HepG2 (cell line): ENCODE measurements around the gene TKFC. TPM values are rescaled to one million over a fixed set of nuclear protein-coding genes. Genes with fewer than 3 reads are reported as not detected.
A peak's percentile ranks its signal among the peaks of the same experiment; 100 is the strongest.

Source experiments
- ASH2L ChIP-seq: fragments of 300-600, 200-600 bp; sonication (generic); IDR thresholded peaks from 2 replicates; pipeline ENCODE4 v1.7.0; 2017; ENCODE audit warnings: low read depth, mild to moderate bottlenecking, moderate library complexity, mixed read lengths, low read length; ENCODE audit not compliant: insufficient read length
- ATF7 ChIP-seq, 2 experiments: fragments of 450-650 bp in 1 of 2; sonication (generic) in 1 of 2; formaldehyde crosslinking in 1 of 2; IDR thresholded peaks; 2 replicates each; pipeline versions ENCODE4 v1.4.0 to v1.6.1; 2016 to 2020; ENCODE audit warnings: antibody characterized with exemption in 1 of 2, mild to moderate bottlenecking in 1 of 2, missing genetic modification reagents in 1 of 2
- CC2D1A ChIP-seq: sonication (generic); formaldehyde crosslinking; IDR thresholded peaks from 2 replicates; pipeline ENCODE4 v1.8.1; 2023; ENCODE audit warnings: mild to moderate bottlenecking, missing genetic modification reagents
- CCAR2 ChIP-seq: fragments of 200-400 bp; formaldehyde crosslinking; optimal IDR thresholded peaks from 2 replicates; pipeline ENCODE3; 2018; ENCODE audit warnings: low read depth, mild to moderate bottlenecking, low read length, moderate library complexity
- FOSL2 ChIP-seq: sonication (generic); formaldehyde crosslinking; IDR thresholded peaks from 2 replicates; pipeline ENCODE4 v1.4.0; 2020; ENCODE audit warnings: missing genetic modification reagents
- GATA4 ChIP-seq: sonication (generic); IDR thresholded peaks from 2 replicates; pipeline ENCODE4 v1.6.1; 2016; ENCODE audit warnings: antibody characterized with exemption, low read depth, borderline replicate concordance
- GLI4 ChIP-seq: sonication (generic); formaldehyde crosslinking; IDR thresholded peaks from 2 replicates; pipeline ENCODE4 v1.5.1; 2020; ENCODE audit warnings: missing genetic modification reagents, mild to moderate bottlenecking, moderate library complexity, borderline replicate concordance
- HDAC1 ChIP-seq: sonication (generic); formaldehyde crosslinking; IDR thresholded peaks from 2 replicates; pipeline ENCODE4 v1.5.1; 2020; ENCODE audit warnings: mild to moderate bottlenecking, missing genetic modification reagents
- HNF4A ChIP-seq: sonication (generic); formaldehyde crosslinking; IDR thresholded peaks from 2 replicates; pipeline ENCODE4 v1.4.0; 2020; ENCODE audit warnings: missing genetic modification reagents
- MNT ChIP-seq: fragments of 450-650 bp; IDR thresholded peaks from 2 replicates; pipeline ENCODE4 v1.6.1; 2016
- NFE2L1 ChIP-seq: sonication (generic); formaldehyde crosslinking; IDR thresholded peaks from 2 replicates; pipeline ENCODE4 v1.4.0; 2020; ENCODE audit warnings: missing genetic modification reagents, mild to moderate bottlenecking, borderline replicate concordance
- NFYB ChIP-seq: sonication (generic); formaldehyde crosslinking; IDR thresholded peaks from 2 replicates; pipeline ENCODE4 v1.4.0; 2020; ENCODE audit warnings: missing genetic modification reagents
- NR2F6 ChIP-seq, 2 experiments: IDR thresholded peaks; 2 replicates each; pipeline ENCODE4 v1.6.1; 2016; ENCODE audit warnings: antibody characterized with exemption in 1 of 2, mild to moderate bottlenecking in 1 of 2
- PCBP1 ChIP-seq: fragments of 200-400 bp; formaldehyde crosslinking; IDR thresholded peaks from 2 replicates; pipeline ENCODE4 v1.6.1; 2017; ENCODE audit warnings: mild to moderate bottlenecking, low read depth, low read length, borderline replicate concordance
- SALL1 ChIP-seq: sonication (generic); formaldehyde crosslinking; IDR thresholded peaks from 2 replicates; pipeline ENCODE4 v1.8.0; 2022; ENCODE audit warnings: mild to moderate bottlenecking, missing genetic modification reagents
- ZNF275 ChIP-seq: sonication (generic); formaldehyde crosslinking; IDR thresholded peaks from 2 replicates; pipeline ENCODE4 v1.8.0; 2022; ENCODE audit warnings: missing genetic modification reagents, mild to moderate bottlenecking, inconsistent platforms, borderline replicate concordance
- ZNF432 ChIP-seq: sonication (generic); formaldehyde crosslinking; IDR thresholded peaks from 2 replicates; pipeline ENCODE4 v1.5.0; 2020; ENCODE audit warnings: missing genetic modification reagents, mild to moderate bottlenecking, borderline replicate concordance
- ZNF790 ChIP-seq: sonication (generic); formaldehyde crosslinking; IDR thresholded peaks from 2 replicates; pipeline ENCODE4 v1.8.0; 2022; ENCODE audit warnings: missing genetic modification reagents, mild to moderate bottlenecking, borderline replicate concordance
- polyA plus RNA-seq, 8 experiments: library from polyadenylated mRNA; depleted of rRNA in 3 of 8; stranded (reverse) in 7 of 8; unstranded in 1 of 8; fragments of >200 nt; fragmentation: Illumina TruSeq in 4 of 8; extraction: Trizol in 4 of 8; gene quantifications; 2 replicates each; pipeline versions ENCODE4 v1.2.1 to v1.2.3, GENCODE V29; 2011 to 2016; ENCODE audit warnings: low read depth in 4 of 8, missing spikeins in 1 of 8, mixed read lengths in 1 of 8; ENCODE audit not compliant: insufficient read depth in 1 of 8
- total RNA-seq, 5 experiments: library from RNA; depleted of rRNA; stranded (reverse); fragments of >200 nt; fragmentation: Illumina TruSeq; extraction: Trizol; gene quantifications; 2 replicates each; pipeline ENCODE4 v1.2.3, GENCODE V29; 2016; ENCODE audit warnings: low read depth in 1 of 5
- TF ChIP-seq, protein P1 (sequence below): sonication (generic); formaldehyde crosslinking; IDR thresholded peaks from 2 replicates; pipeline ENCODE4 v1.5.0; 2020; ENCODE audit warnings: mild to moderate bottlenecking, missing genetic modification reagents
- TF ChIP-seq, protein P2 (sequence below): sonication (generic); formaldehyde crosslinking; IDR thresholded peaks from 2 replicates; pipeline ENCODE4 v1.4.0; 2020; ENCODE audit warnings: missing genetic modification reagents

Gene TKFC
- total and polyA plus RNA-seq, 2 of the 13 experiments (the other 11 are each of a cell fraction or from before 2014, with no cell fraction given), result 147 to 197 TPM

DNA sequence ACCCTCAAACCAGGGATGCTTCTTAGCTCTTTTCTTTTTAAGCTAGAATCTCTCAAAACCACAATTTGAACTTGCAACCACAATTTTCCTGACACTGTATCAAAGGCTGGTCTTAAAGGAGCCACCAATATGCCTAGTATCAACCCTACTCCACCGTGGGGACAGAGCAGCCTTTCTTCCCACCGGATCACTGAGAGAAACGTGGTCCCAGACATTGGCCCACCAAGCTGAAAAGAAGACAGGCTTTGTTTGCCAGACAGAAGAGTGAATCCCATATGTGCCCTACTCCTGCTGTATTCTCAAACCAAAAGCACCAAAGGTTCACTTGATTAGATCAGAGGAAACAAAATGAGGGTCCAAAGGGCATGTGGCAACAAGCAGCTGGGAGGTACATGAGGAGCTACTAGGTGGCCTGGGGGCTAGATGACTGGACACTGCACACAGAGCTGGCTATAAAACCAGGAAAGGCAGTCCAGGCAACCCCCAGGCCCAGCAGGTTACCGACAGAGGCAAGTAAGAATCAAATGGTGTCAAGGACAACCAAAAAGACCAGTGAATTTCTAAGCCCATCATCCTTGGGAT is 34.3 kb upstream of the TKFC start (continued):
- TF ChIP-seq GATA4 (no peak), ZNF275 (CRISPR knock-in tag) (no peak), HNF4A (CRISPR knock-in tag) (peak; percentile 98), NFE2L1 (CRISPR knock-in tag) (no peak), PCBP1 (no peak), ASH2L (peak; percentile 66), ZNF790 (CRISPR knock-in tag) (no peak), GLI4 (CRISPR knock-in tag) (no peak), NR2F6 (IDR thresholded peaks at IDR 0.05) (no peak), NR2F6 (CRISPR knock-in tag; IDR thresholded peaks at IDR 0.05) (peak; percentile 60), NFYB (0 out of 2 replicates have a peak, but pooled peaks have one; percentile 30), CC2D1A (CRISPR knock-in tag) (no peak), MNT (peak; percentile 65), SALL1 (CRISPR knock-in tag) (peak; percentile 73), ATF7 (IDR thresholded peaks at IDR 0.05) (peak; percentile 12; the same call in 1 of the 2 replicates), ATF7 (CRISPR knock-in tag; IDR thresholded peaks at IDR 0.05) (no peak), CCAR2 (no peak), ZNF432 (no peak), FOSL2 (CRISPR knock-in tag) (peak; percentile 72), HDAC1 (CRISPR knock-in tag) (peak; percentile 73)
- TF ChIP-seq, protein P1, sequence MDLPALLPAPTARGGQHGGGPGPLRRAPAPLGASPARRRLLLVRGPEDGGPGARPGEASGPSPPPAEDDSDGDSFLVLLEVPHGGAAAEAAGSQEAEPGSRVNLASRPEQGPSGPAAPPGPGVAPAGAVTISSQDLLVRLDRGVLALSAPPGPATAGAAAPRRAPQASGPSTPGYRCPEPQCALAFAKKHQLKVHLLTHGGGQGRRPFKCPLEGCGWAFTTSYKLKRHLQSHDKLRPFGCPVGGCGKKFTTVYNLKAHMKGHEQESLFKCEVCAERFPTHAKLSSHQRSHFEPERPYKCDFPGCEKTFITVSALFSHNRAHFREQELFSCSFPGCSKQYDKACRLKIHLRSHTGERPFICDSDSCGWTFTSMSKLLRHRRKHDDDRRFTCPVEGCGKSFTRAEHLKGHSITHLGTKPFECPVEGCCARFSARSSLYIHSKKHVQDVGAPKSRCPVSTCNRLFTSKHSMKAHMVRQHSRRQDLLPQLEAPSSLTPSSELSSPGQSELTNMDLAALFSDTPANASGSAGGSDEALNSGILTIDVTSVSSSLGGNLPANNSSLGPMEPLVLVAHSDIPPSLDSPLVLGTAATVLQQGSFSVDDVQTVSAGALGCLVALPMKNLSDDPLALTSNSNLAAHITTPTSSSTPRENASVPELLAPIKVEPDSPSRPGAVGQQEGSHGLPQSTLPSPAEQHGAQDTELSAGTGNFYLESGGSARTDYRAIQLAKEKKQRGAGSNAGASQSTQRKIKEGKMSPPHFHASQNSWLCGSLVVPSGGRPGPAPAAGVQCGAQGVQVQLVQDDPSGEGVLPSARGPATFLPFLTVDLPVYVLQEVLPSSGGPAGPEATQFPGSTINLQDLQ (CRISPR knock-in tag), result no peak
- TF ChIP-seq, protein P2, sequence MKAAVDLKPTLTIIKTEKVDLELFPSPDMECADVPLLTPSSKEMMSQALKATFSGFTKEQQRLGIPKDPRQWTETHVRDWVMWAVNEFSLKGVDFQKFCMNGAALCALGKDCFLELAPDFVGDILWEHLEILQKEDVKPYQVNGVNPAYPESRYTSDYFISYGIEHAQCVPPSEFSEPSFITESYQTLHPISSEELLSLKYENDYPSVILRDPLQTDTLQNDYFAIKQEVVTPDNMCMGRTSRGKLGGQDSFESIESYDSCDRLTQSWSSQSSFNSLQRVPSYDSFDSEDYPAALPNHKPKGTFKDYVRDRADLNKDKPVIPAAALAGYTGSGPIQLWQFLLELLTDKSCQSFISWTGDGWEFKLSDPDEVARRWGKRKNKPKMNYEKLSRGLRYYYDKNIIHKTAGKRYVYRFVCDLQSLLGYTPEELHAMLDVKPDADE (CRISPR knock-in tag), result no peak
